Activated naive CD4-positive, alpha-beta T cell treated with anti-CD3 and anti-CD28 coated beads, Interleukin-2, amount 50 U/mL, for 24 hours (primary cell): ENCODE results near the gene OSMR.
"Not testable (repeated sequence)": the region's sequence is repeated elsewhere in the genome, so short reads cannot be mapped to it uniquely, and the experiment has no call there.

ENCODE experiments used
- H3K27ac Mint-ChIP-seq: one replicate; pipeline ENCODE4 v1.8.0; 2021; ENCODE audit warnings: mild to moderate bottlenecking, mixed read lengths
- H3K27me3 Mint-ChIP-seq: one replicate; pipeline ENCODE4 v1.8.0; 2021; ENCODE audit warnings: mixed read lengths
- H3K36me3 Mint-ChIP-seq: one replicate; pipeline ENCODE4 v1.8.0; 2021; ENCODE audit warnings: mixed read lengths
- H3K4me1 Mint-ChIP-seq: one replicate; pipeline ENCODE4 v1.8.0; 2021; ENCODE audit warnings: mixed read lengths
- H3K4me3 Mint-ChIP-seq: one replicate; pipeline ENCODE4 v1.8.0; 2021; ENCODE audit warnings: mild to moderate bottlenecking, mixed read lengths
- H3K9me3 Mint-ChIP-seq: one replicate; pipeline ENCODE4 v1.8.0; 2021; ENCODE audit warnings: mixed read lengths

OSMR gene

GRCh38 chr5:38851640-38852039 lies 5.8 kb downstream of the OSMR start:
- peaks cover 23% of the 10 kb centered on the region for H3K27me3 Mint-ChIP-seq
- not testable (repeated sequence) for H3K36me3 Mint-ChIP-seq, H3K4me3 Mint-ChIP-seq, H3K9me3 Mint-ChIP-seq, H3K4me1 Mint-ChIP-seq, H3K27ac Mint-ChIP-seq

DNA sequence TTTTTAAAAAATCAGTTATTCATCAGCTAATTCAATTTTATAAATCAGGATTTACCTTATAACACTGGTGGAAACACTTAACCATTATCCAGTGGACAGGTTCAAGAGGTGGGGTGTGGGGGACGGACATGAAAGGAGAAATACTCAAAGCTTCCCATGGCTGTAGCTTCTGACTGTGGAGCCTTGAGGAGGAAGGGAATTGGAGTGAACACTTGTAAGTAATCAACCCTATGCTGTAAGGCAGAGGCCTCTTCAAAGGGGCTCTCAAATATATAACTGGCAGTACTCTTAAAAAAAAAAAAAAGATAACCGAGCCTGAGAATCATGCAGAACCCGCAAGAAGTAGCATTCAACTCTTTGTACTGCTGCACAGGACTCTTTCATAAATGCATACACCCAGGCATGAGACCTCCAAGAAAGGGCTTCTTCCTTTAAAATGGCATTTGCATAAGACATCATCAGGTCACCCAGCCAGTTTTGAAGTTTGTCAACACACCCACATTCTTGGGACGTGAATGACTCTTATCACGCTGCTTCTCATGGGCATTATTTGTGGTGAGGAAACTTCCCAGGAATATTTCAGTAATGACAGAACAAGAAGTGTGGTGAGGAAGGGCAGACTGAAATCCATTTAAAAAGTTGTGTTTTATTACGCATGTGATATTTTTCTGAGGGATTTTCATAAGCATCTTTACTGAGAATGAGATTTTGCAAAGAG lies 8.1 kb downstream of the OSMR start:
- H3K36me3 Mint-ChIP-seq = no peaks in the 10 kb centered on the region
- no peak overlapping the region for H3K4me3 Mint-ChIP-seq
- H3K27ac Mint-ChIP-seq = no peak overlapping the region
- H3K27me3 Mint-ChIP-seq = peaks cover 13% of the 10 kb centered on the region
- no peaks in the 10 kb centered on the region for H3K4me1 Mint-ChIP-seq
- no peaks in the 10 kb centered on the region for H3K9me3 Mint-ChIP-seq

DNA sequence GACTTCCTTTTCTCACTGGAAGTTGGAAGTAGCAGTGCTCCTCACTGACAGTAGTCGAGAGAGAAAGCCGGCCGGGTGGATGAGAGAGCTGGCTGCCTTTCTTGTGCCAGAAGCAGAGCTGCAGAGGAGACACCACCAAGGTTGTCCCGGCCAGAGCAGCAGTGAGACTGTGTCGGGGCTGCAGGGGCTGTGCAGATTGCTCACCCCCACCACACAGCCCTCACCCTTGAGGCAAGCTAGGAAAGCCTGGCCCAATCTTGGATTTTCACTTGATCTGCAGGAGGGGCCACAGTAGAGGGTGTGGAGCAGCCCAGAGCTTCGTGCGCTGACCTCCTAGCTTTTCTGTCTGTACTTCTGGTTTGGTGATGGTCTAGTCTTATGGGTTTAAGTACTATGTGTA lies 9.1 kb downstream of the OSMR start:
- Mint-ChIP-seq H3K9me3 (peaks cover 8% of the 10 kb centered on the region), H3K27me3 (peaks cover 18% of the 10 kb centered on the region), H3K4me1 (no peaks in the 10 kb centered on the region), H3K36me3 (peaks cover 2% of the 10 kb centered on the region), H3K27ac (no peak overlapping the region), H3K4me3 (no peak overlapping the region)

GRCh38 chr5:38856660-38857059 lies 10.8 kb downstream of the OSMR start:
- Mint-ChIP-seq H3K27ac (no peak overlapping the region), H3K27me3 (peaks cover 17% of the 10 kb centered on the region), H3K4me1 (no peaks in the 10 kb centered on the region), H3K36me3 (peaks cover 2% of the 10 kb centered on the region), H3K9me3 (peaks cover 8% of the 10 kb centered on the region), H3K4me3 (no peak overlapping the region)

GRCh38 chr5:38858839-38859238 lies 13.0 kb downstream of the OSMR start:
- Mint-ChIP-seq H3K4me1 (no peaks in the 10 kb centered on the region), H3K27me3 (peaks cover 17% of the 10 kb centered on the region), H3K27ac (no peak overlapping the region), H3K36me3 (peaks cover 2% of the 10 kb centered on the region), H3K9me3 (peaks cover 11% of the 10 kb centered on the region), H3K4me3 (no peak overlapping the region)

DNA sequence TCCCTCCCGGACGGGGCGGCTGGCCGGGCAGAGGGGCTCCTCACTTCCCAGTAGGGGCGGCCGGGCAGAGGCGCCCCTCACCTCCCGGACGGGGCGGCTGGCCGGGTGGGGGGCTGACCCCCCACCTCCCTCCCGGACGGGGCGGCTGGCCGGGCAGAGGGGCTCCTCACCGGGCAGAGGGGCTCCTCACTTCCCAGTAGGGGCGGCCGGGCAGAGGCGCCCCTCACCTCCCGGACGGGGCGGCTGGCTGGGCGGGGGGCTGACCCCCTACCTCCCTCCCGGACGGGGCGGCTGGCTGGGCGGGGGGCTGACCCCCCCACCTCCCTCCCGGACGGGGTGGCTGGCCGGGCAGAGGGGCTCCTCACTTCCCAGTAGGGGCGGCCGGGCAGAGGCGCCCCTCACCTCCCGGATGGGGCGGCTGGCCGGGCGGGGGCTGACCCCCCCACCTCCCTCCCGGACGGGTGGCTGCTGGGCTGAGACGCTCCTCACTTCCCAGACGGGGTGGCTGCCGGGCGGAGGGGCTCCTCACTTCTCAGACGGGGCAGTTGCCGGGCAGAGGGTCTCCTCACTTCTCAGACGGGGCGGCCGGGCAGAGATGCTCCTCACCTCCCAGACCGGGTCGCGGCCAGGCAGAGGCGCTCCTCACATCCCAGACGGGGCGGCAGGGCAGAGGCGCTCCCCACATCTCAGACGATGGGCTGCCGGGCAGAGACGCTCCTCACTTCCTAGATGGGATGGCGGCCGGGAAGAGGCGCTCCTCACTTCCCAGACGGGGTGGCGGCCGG lies 16.4 kb downstream of the OSMR start:
- not testable (repeated sequence) for H3K36me3 Mint-ChIP-seq, H3K4me3 Mint-ChIP-seq, H3K27ac Mint-ChIP-seq, H3K4me1 Mint-ChIP-seq
- Mint-ChIP-seq H3K9me3 (peaks cover 29% of the 10 kb centered on the region), H3K27me3 (peaks cover 14% of the 10 kb centered on the region)

DNA sequence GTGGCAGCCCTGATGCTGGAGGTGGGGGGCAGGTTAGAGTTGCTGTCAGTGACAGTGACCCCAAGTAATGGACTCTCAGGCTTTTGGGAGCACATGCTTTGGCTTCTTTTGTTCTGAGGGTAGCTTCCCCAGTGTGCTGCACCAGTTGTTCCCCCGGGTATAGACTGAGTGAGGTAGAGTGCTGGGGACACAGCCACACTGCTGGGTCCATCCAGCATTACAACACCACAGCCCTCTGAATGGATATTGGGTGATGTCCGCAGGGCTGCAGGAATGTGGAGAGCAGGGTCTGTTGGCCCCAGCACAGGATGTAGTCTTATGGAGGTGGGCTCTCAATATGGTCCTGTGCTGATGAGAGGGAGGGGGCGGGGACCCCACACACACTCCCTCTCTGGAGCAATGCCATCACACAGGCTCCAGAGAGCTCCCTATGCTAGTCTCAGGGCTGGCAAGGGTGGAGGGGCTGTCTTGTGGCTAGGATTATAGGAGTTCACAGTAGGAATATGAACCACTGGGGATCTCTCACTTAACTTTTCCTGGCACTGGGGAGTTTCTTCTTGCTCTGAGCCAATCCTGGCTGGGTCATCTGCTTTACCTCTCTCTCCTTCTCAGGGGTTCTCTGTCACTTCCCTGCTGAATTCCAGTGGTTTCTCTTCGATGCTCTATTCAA lies 20.7 kb downstream of the OSMR start:
- Mint-ChIP-seq H3K27ac (no peak overlapping the region), H3K27me3 (peaks cover 14% of the 10 kb centered on the region), H3K4me3 (no peak overlapping the region)

GRCh38 chr5:38867032-38867398 lies 21.2 kb downstream of the OSMR start:
- Mint-ChIP-seq H3K9me3 (peaks cover 29% of the 10 kb centered on the region), H3K27ac (no peak overlapping the region), H3K4me1 (no peaks in the 10 kb centered on the region), H3K4me3 (no peak overlapping the region), H3K36me3 (peaks cover 4% of the 10 kb centered on the region), H3K27me3 (peaks cover 14% of the 10 kb centered on the region)

More for the DNA sequence above, 20.7 kb downstream of the OSMR start:
- Mint-ChIP-seq H3K9me3 (peaks cover 29% of the 10 kb centered on the region), H3K36me3 (peaks cover 4% of the 10 kb centered on the region), H3K4me1 (no peaks in the 10 kb centered on the region)

DNA sequence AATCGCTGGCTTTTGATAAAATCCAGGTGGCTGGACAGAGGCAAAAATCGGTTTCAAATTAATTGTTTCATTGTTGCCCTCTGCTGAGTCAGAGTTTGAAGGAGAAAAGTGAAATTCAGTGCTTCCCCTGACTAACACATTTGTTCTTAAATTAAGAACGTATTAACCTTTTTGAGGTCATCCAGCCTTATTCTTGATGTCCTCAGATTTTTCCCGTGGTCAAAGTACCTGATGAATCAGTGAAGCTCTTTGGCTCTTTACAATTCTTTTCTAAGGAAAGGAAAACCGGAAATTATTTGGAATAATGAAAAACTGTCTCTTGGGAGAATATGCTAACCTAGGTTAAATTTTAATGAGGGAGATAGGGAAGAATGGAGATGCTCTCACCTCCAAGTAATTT lies 21.6 kb downstream of the OSMR start:
- peaks cover 14% of the 10 kb centered on the region for H3K27me3 Mint-ChIP-seq
- no peaks in the 10 kb centered on the region for H3K4me1 Mint-ChIP-seq
- no peak overlapping the region for H3K27ac Mint-ChIP-seq
- H3K9me3 Mint-ChIP-seq = peaks cover 29% of the 10 kb centered on the region
- no peak overlapping the region for H3K4me3 Mint-ChIP-seq
- H3K36me3 Mint-ChIP-seq = peaks cover 4% of the 10 kb centered on the region

- H3K9me3 Mint-ChIP-seq = peaks cover 7% of the 10 kb centered on the region
- no peak overlapping the region for H3K27ac Mint-ChIP-seq
- no peak overlapping the region for H3K4me3 Mint-ChIP-seq
- H3K36me3 Mint-ChIP-seq = no peaks in the 10 kb centered on the region
- H3K27me3 Mint-ChIP-seq = peaks cover 22% of the 10 kb centered on the region
- H3K4me1 Mint-ChIP-seq = no peaks in the 10 kb centered on the region
Measured at GRCh38 chr5:38870595-38870994, 24.8 kb downstream of the OSMR start.

DNA sequence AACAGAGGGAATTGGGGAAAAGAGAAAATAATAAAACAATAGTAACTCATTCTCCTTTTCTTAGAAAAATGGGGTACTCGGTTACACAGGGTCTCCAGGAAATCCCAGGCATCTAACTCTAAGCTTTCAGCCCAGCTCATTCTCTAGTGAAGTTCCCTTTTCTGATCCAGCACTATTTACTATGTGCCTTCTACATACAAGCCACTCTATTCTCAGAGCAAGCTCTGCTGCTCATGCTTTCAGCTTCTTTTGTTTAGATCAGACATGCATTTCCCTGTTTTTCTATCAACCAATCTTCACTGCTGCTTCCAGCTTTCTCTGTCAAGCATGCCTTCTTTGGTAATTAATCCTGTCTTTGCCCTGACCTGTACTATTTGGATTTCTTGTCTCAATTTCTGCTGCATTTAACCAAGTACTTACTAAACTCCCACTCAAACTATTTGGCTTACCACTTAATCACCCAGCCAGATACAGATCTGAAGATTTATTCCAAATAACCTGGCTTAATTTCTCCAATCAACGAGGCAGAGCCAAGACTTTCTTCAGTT lies 25.3 kb downstream of the OSMR start:
- no peak overlapping the region for H3K4me3 Mint-ChIP-seq
- peaks cover 28% of the 10 kb centered on the region for H3K27me3 Mint-ChIP-seq
- no peak overlapping the region for H3K27ac Mint-ChIP-seq
- peaks cover 7% of the 10 kb centered on the region for H3K9me3 Mint-ChIP-seq
- H3K4me1 Mint-ChIP-seq = no peaks in the 10 kb centered on the region
- H3K36me3 Mint-ChIP-seq = no peaks in the 10 kb centered on the region

DNA sequence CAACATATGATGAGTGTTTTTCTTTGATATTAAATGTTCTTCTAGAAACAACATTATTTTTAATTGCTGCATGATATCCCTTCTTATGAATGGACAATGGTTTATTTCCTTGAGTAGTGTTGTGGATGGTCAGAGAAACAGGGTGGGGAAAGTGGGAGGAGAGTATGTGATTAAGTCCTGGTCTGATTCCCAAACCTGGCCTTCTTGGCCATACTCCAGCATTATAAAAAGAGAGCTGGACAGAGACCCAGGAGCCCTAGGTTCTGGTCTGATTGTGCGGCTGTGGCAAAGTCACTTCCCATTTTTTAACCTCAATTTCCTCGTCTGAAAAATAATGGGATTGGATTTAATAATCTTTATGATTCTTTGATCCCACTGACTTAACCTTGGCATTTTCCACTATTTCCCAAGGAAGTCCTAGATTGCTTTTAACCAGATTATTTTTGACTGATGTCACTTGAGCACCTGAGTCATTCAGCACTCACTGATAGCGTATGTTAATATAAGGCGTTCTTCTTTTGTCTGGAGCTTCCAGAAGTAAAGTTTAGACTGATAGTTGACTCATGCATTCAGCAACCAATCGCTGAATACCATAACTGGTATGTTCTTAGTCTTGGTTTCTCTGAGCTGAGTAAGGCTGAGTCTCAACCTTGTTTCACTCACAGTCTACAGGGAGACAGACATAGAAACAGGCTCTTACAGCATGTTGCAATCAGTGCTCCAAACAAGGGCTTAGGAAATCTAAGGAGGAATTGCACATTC lies 26.2 kb downstream of the OSMR start:
- H3K36me3 Mint-ChIP-seq = no peaks in the 10 kb centered on the region
- no peak overlapping the region for H3K4me3 Mint-ChIP-seq
- peaks cover 32% of the 10 kb centered on the region for H3K27me3 Mint-ChIP-seq

GRCh38 chr5:38872826-38873225 lies 27.0 kb downstream of the OSMR start:
- H3K27me3 Mint-ChIP-seq = peaks cover 36% of the 10 kb centered on the region
- peaks cover 7% of the 10 kb centered on the region for H3K9me3 Mint-ChIP-seq
- H3K27ac Mint-ChIP-seq = no peak overlapping the region
- H3K36me3 Mint-ChIP-seq = no peaks in the 10 kb centered on the region
- no peaks in the 10 kb centered on the region for H3K4me1 Mint-ChIP-seq
- no peak overlapping the region for H3K4me3 Mint-ChIP-seq

More for the DNA sequence above, 26.2 kb downstream of the OSMR start:
- no peak overlapping the region for H3K27ac Mint-ChIP-seq
- peaks cover 7% of the 10 kb centered on the region for H3K9me3 Mint-ChIP-seq
- no peaks in the 10 kb centered on the region for H3K4me1 Mint-ChIP-seq

- no peak overlapping the region for H3K27ac Mint-ChIP-seq
- H3K36me3 Mint-ChIP-seq = no peaks in the 10 kb centered on the region
- H3K4me3 Mint-ChIP-seq = no peak overlapping the region
- no peaks in the 10 kb centered on the region for H3K9me3 Mint-ChIP-seq
- no peaks in the 10 kb centered on the region for H3K4me1 Mint-ChIP-seq
- H3K27me3 Mint-ChIP-seq = peaks cover 26% of the 10 kb centered on the region
Measured at GRCh38 chr5:38874948-38875456, 29.2 kb downstream of the OSMR start.
